Astrocyte (in vitro differentiated cells and primary cell): Measurements from ENCODE around the gene LGALS9C. TPM values are rescaled to one million over a fixed set of nuclear protein-coding genes. Genes with fewer than 3 reads are reported as not detected.
"Not testable (repeated sequence)": the region's sequence is repeated elsewhere in the genome, so short reads cannot be mapped to it uniquely, and the experiment has no call there.

Experiments
- DNase-seq: peaks from one replicate; pipeline ENCODE4 v3.0.0-alpha.2; 2010; ENCODE audit warnings: low read depth
- FAIRE-seq: peaks from 2 replicates; lab custom pipeline; 2011; peaks lifted over from hg19 to GRCh38; lab: Jason Lieb, UNC
- H2AFZ ChIP-seq: 2 replicates; pipeline ENCODE4 v1.6.0; 2012; ENCODE audit warnings: low read depth, low read length, inconsistent platforms
- H3K27ac ChIP-seq: 2 replicates; pipeline ENCODE4 v1.5.1; 2011; ENCODE audit warnings: low read depth, low read length, inconsistent platforms
- H3K27me3 ChIP-seq: 2 replicates; pipeline ENCODE4 v1.6.0; 2011; ENCODE audit warnings: low read length, inconsistent platforms; ENCODE audit not compliant: insufficient read depth
- H3K36me3 ChIP-seq: 2 replicates; pipeline ENCODE4 v1.5.1; 2011; ENCODE audit warnings: low read length, inconsistent platforms; ENCODE audit not compliant: insufficient read depth
- H3K4me1 ChIP-seq: 2 replicates; pipeline ENCODE4 v1.5.1; 2011; ENCODE audit warnings: low read length, inconsistent platforms; ENCODE audit not compliant: insufficient read depth
- H3K4me2 ChIP-seq: 2 replicates; pipeline ENCODE4 v1.6.0; 2012; ENCODE audit warnings: low read length, inconsistent platforms
- H3K4me3 ChIP-seq: 2 replicates; pipeline ENCODE4 v1.5.1; 2011; ENCODE audit warnings: low read depth, mild to moderate bottlenecking, low read length, inconsistent platforms; ENCODE audit not compliant: insufficient read depth
- H3K79me2 ChIP-seq: 2 replicates; pipeline ENCODE4 v1.6.0; 2012; ENCODE audit warnings: mild to moderate bottlenecking, low read length, inconsistent platforms; ENCODE audit not compliant: insufficient read depth
- H3K9ac ChIP-seq: 2 replicates; pipeline ENCODE4 v1.6.0; 2012; ENCODE audit warnings: mild to moderate bottlenecking, low read length, inconsistent platforms
- H3K9me3 ChIP-seq: 2 replicates; pipeline ENCODE4 v1.5.1; 2012; ENCODE audit warnings: low read depth, mild to moderate bottlenecking, low read length, inconsistent platforms; ENCODE audit not compliant: insufficient read depth
- H4K20me1 ChIP-seq: 2 replicates; pipeline ENCODE4 v1.6.0; 2012; ENCODE audit warnings: low read length, inconsistent platforms; ENCODE audit not compliant: insufficient read depth
- H3K27ac Mint-ChIP-seq: one replicate; pipeline ENCODE4 v1.8.0; 2021; ENCODE audit warnings: mild to moderate bottlenecking, mixed read lengths; ENCODE audit not compliant: unreplicated experiment
- H3K27me3 Mint-ChIP-seq: one replicate; pipeline ENCODE4 v1.8.0; 2021; ENCODE audit warnings: low read depth, mixed read lengths; ENCODE audit not compliant: unreplicated experiment
- H3K36me3 Mint-ChIP-seq: one replicate; pipeline ENCODE4 v1.8.0; 2021; ENCODE audit warnings: low read depth, mixed read lengths; ENCODE audit not compliant: unreplicated experiment
- H3K4me1 Mint-ChIP-seq: one replicate; pipeline ENCODE4 v1.8.0; 2021; ENCODE audit warnings: low read depth, mixed read lengths; ENCODE audit not compliant: unreplicated experiment
- H3K4me3 Mint-ChIP-seq: one replicate; pipeline ENCODE4 v1.8.0; 2021; ENCODE audit warnings: mild to moderate bottlenecking, moderate library complexity, mixed read lengths; ENCODE audit not compliant: unreplicated experiment
- H3K9me3 Mint-ChIP-seq: one replicate; pipeline ENCODE4 v1.8.0; 2021; ENCODE audit warnings: mild to moderate bottlenecking, mixed read lengths; ENCODE audit not compliant: unreplicated experiment
- total RNA-seq: library from RNA; stranded (reverse); gene quantifications from 2 replicates; pipeline ENCODE4 v1.2.1, GENCODE V29; 2021

The LGALS9C gene
- total RNA-seq, 1 donor from 2014 or later, result not detected

DNA sequence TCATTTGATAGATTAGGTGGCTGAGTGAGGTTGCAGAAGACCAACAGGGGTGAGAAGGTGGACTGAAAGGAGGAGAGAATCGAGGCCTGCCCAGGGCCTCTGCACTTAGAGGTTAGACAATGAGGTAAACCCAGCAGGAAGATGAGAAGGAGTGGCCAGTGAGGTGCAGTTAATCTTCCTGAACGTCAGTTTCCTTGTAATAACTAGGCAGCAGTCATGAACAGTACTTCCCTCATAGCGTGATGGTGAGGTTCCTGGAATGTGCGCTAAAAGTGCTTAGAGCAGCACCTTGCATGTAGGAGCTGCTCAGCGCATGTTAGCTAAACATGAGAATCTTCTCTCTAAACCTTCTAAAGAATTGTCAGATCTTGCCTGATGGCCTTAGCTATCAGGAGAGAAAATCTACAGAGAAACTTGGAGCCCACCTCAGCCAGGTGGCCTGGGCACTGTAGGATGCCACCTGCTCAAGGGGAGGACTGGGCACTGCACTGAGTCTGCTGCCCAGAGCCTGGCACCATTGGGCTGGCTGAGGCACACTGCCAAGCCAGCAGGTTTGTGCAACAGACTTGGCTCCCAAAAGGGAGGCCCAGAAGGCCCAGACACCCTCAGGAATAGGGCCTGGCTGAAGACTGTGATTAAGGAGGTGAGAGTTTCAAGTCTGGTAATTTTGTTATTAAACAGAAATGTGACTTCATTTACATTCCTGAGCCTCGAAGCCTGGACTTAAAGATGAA lies 10.2 kb upstream of the LGALS9C start:
- FAIRE-seq, H3K27ac Mint-ChIP-seq: not testable (repeated sequence)

DNA sequence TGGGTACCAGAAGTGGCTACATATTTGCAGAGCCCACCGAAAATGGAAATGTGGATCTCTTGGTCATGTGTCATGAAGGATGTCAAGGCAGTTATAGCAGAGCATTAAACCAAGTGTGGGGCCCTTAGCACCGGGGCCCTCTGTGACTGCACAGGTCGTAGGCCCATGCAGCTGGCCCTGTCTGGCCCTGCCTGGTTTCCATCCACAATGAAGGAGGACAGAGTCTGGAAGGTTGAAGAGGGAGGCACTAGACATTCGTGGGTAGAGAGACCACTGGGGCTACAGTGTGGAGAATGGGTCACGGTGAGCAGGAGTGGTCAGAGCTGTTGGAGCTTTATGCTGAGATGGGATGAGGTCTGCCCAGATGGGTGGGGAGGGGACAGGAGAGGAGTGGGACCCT lies 9.6 kb upstream of the LGALS9C start:
- H3K27ac ChIP-seq, H3K4me1 Mint-ChIP-seq: not testable (repeated sequence)

More for the DNA sequence above, 10.2 kb upstream of the LGALS9C start:
- not testable (repeated sequence) for H3K79me2 ChIP-seq, H3K36me3 Mint-ChIP-seq, H3K27me3 Mint-ChIP-seq, H3K4me1 ChIP-seq, H4K20me1 ChIP-seq, H3K9me3 Mint-ChIP-seq, H3K27ac ChIP-seq, H3K4me2 ChIP-seq, H3K4me3 Mint-ChIP-seq, H3K9me3 ChIP-seq, DNase-seq, H3K27me3 ChIP-seq, H3K4me3 ChIP-seq, H3K9ac ChIP-seq, H3K36me3 ChIP-seq, H3K4me1 Mint-ChIP-seq, H2AFZ ChIP-seq

DNA sequence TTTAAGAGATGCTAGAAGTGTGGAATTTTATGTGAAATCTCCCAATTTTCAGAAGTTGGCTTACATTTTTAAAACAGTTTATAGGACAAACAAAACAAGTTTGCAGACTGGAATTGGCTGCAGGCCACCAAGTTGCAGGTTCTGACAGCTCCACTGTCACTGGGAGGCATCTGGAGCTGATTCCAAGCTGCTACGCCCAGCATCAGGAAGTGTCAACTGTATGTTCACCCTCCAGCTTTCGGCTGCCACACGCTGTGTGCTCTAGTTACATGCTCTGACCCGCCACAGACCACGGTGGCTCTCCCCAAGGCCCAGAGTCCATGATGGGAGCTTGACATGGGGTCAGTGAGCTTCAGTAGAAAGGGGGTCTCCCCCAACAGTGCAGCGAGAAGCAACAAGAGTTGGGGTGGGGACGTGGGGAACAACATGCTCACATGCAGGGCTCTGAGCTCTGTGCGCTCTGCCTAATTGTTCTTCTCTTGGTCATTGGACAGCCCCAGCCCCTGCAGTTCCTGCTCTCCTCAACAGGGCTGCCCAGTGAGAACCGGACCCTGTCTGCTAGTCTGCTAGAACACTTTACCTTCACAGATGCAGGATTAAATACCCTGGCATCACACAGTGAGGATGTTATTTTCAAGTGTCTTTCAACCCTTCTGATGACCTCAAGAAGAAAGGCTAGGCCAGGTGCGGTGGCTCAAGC lies 8.0 kb upstream of the LGALS9C start:
- not testable (repeated sequence) for H3K27me3 Mint-ChIP-seq, H3K36me3 Mint-ChIP-seq, H3K27ac Mint-ChIP-seq, H3K4me3 ChIP-seq, H3K9ac ChIP-seq, H3K9me3 Mint-ChIP-seq, H3K79me2 ChIP-seq, H3K4me3 Mint-ChIP-seq, H2AFZ ChIP-seq, H3K4me1 ChIP-seq, H4K20me1 ChIP-seq, H3K4me2 ChIP-seq, H3K36me3 ChIP-seq, FAIRE-seq, H3K9me3 ChIP-seq, DNase-seq, H3K4me1 Mint-ChIP-seq, H3K27ac ChIP-seq, H3K27me3 ChIP-seq

More for the DNA sequence above, 9.6 kb upstream of the LGALS9C start:
- not testable (repeated sequence) for DNase-seq, H4K20me1 ChIP-seq, H3K4me2 ChIP-seq, H2AFZ ChIP-seq, H3K36me3 ChIP-seq, FAIRE-seq, H3K4me3 ChIP-seq, H3K9me3 Mint-ChIP-seq, H3K27me3 ChIP-seq, H3K9me3 ChIP-seq, H3K27me3 Mint-ChIP-seq, H3K79me2 ChIP-seq, H3K27ac Mint-ChIP-seq, H3K4me1 ChIP-seq, H3K9ac ChIP-seq, H3K36me3 Mint-ChIP-seq
- peak overlapping the region; percentile 40 for H3K4me3 Mint-ChIP-seq

DNA sequence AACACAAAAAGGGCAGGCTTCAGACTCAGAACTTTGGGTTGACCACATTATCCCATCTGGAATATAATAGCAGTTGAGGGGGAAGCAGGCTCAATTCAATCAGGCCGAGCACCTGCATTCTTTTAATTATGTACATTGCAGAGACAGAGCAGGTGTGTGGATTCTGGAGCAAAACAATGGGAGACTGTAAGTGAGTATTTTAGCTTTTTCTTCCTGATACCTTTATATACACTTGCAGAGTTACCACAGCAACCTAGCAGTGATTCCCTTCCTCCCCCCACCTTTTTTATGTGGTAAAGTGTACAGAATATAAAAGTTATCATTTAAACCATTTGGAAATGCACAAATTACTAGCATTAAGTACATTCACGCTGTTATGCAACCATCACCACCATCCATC lies 6.8 kb upstream of the LGALS9C start:
- not testable (repeated sequence) for H3K9me3 Mint-ChIP-seq, DNase-seq, H4K20me1 ChIP-seq, H3K27me3 ChIP-seq, H3K79me2 ChIP-seq, H3K4me2 ChIP-seq, H3K4me3 ChIP-seq, H3K36me3 Mint-ChIP-seq, H3K36me3 ChIP-seq, H3K27me3 Mint-ChIP-seq, FAIRE-seq, H3K9ac ChIP-seq, H3K4me1 Mint-ChIP-seq, H3K9me3 ChIP-seq, H3K4me3 Mint-ChIP-seq, H2AFZ ChIP-seq, H3K27ac ChIP-seq, H3K4me1 ChIP-seq, H3K27ac Mint-ChIP-seq

DNA sequence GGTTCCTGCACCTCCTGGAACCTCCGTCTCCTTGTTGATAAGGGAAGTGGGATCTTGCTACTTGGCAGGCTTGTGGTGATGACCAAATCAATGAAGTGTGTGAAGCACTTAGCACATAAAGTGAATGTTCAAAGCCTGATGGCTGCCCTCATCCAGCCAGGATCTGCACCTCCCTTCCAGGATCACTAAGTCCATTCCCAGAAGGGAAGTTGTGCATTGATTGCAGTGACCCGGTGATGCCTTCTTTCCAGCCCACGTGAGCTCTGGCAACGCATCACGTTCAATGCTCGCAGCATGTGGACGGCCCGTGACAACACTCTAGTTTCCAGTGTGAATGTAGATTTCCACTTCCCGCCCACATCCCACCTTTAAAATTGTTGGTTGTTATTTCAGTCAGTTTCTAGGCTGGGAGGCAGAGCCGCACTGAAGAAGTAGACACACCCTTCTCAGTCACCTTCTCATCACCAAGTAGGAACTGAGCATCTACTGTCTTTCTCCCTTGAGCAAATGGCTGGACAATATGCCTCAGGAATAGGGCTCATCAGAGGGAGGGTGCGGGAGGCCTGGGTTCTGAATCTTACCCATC lies 6.2 kb upstream of the LGALS9C start:
- not testable (repeated sequence) for H3K36me3 ChIP-seq, H3K27ac ChIP-seq, H4K20me1 ChIP-seq, H3K36me3 Mint-ChIP-seq, DNase-seq, H3K9ac ChIP-seq, H3K27me3 ChIP-seq, H3K27ac Mint-ChIP-seq, H3K27me3 Mint-ChIP-seq, H3K4me3 Mint-ChIP-seq, H2AFZ ChIP-seq, H3K4me1 ChIP-seq, H3K79me2 ChIP-seq, H3K4me2 ChIP-seq, H3K4me3 ChIP-seq, H3K9me3 ChIP-seq, H3K9me3 Mint-ChIP-seq, H3K4me1 Mint-ChIP-seq, FAIRE-seq

DNA sequence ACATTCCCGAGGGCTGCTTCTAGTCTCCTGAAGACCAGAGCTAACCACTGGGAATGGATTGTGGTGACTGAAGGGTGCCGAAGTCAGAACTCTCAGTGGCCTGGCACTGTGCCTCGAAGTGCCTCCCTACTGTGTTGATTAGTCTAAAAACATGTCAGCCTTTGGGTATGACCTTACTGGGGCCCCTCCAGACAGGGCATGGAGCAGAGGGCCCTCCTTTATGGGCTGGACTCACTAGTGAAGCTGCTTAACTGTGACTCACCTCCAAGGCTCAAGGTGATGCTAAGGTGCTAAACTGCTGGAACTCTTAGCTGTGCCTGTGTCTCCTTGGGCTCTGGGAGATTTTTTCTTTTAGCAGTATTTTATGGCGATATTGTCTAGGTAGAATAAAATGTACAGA lies 2.6 kb upstream of the LGALS9C start:
- H3K4me3 ChIP-seq, H3K4me2 ChIP-seq, DNase-seq, FAIRE-seq, H3K27ac ChIP-seq, H3K9ac ChIP-seq, H3K36me3 Mint-ChIP-seq, H2AFZ ChIP-seq, H3K4me3 Mint-ChIP-seq, H3K27me3 ChIP-seq, H3K4me1 Mint-ChIP-seq, H3K79me2 ChIP-seq, H3K36me3 ChIP-seq, H3K9me3 ChIP-seq, H3K9me3 Mint-ChIP-seq, H3K27ac Mint-ChIP-seq, H4K20me1 ChIP-seq, H3K4me1 ChIP-seq, H3K27me3 Mint-ChIP-seq: not testable (repeated sequence)
